CD4-positive, alpha-beta T cell treated with Interleukin-4 for 1 hour (primary cell): Measurements from ENCODE around the gene ACACB.

Source experiments
- DNase-seq, 2 donors: peaks; one replicate each; pipeline ENCODE4 v3.0.0-alpha.2; 2020 to 2022

ACACB gene

GRCh38 chr12:109179927-109180326 lies 63.5 kb downstream of the ACACB start:
- DNase-seq, result no peak

GRCh38 chr12:109182041-109182839 lies 65.9 kb downstream of the ACACB start:
- no peak for DNase-seq

- no peak for DNase-seq
These were observed 69.1 kb downstream of the ACACB start for GRCh38 chr12:109185441-109185840.

GRCh38 chr12:109186993-109187653 lies 70.7 kb downstream of the ACACB start:
- no peak for DNase-seq

- no peak for DNase-seq
These were observed 71.8 kb downstream of the ACACB start for GRCh38 chr12:109188108-109188712.

- no peak for DNase-seq
These were observed 72.9 kb downstream of the ACACB start for GRCh38 chr12:109189291-109189690.

- no peak for DNase-seq
These were observed 75.3 kb downstream of the ACACB start for GRCh38 chr12:109191621-109192250.

- no peak for DNase-seq
These were observed 76.0 kb downstream of the ACACB start for GRCh38 chr12:109192358-109192757.

GRCh38 chr12:109193896-109194295 lies 77.5 kb downstream of the ACACB start:
- DNase-seq, result no peak

- DNase-seq, result no peak
These were observed 79.9 kb downstream of the ACACB start for GRCh38 chr12:109196332-109196731.

GRCh38 chr12:109197327-109197726 lies 80.9 kb downstream of the ACACB start:
- DNase-seq, result no peak

GRCh38 chr12:109199324-109199723 lies 82.9 kb downstream of the ACACB start:
- DNase-seq, result no peak

GRCh38 chr12:109200825-109201495 lies 84.6 kb downstream of the ACACB start:
- DNase-seq, result no peak

- DNase-seq, result no peak
These were observed 85.1 kb downstream of the ACACB start for GRCh38 chr12:109201496-109201885.

- no peak for DNase-seq
These were observed 86.4 kb downstream of the ACACB start for GRCh38 chr12:109202770-109203169.

GRCh38 chr12:109203480-109203879 lies 87.1 kb downstream of the ACACB start:
- no peak for DNase-seq

GRCh38 chr12:109209082-109209481 lies 92.7 kb downstream of the ACACB start:
- DNase-seq, result no peak

- no peak for DNase-seq
These were observed 96.2 kb downstream of the ACACB start for GRCh38 chr12:109212460-109213115.

GRCh38 chr12:109214131-109214530 lies 97.7 kb downstream of the ACACB start:
- no peak for DNase-seq

- no peak for DNase-seq
These were observed 102.6 kb downstream of the ACACB start for GRCh38 chr12:109218996-109219395.

GRCh38 chr12:109219938-109220337 lies 103.6 kb downstream of the ACACB start:
- DNase-seq, result no peak

GRCh38 chr12:109221277-109221931 lies 105.0 kb downstream of the ACACB start:
- DNase-seq, result no peak
